ENCODE measurements around the gene SLC15A3.
A peak's percentile ranks its signal among the peaks of the same experiment; 100 is the strongest.

SLC15A3 gene

GRCh38 chr11:60948250-60948649, 3.7 kb downstream of the SLC15A3 start:
- no peak for DNase-seq (ENCODE audit: low read depth)
- TF ChIP-seq CTCF (conservative IDR thresholded peaks at IDR 0.05; ENCODE audit: low read depth, low read length): no peak
- no peak overlapping the region for H3K4me3 ChIP-seq (ENCODE audit: low read depth, low read length)

GRCh38 chr11:60947700-60948099, 4.3 kb downstream of the SLC15A3 start:
- H3K4me3 ChIP-seq (ENCODE audit: low read depth, low read length): no peak overlapping the region
- DNase-seq (ENCODE audit: low read depth): no peak
- no peak for TF ChIP-seq CTCF (conservative IDR thresholded peaks at IDR 0.05; ENCODE audit: low read depth, low read length)

- no peak overlapping the region for H3K4me3 ChIP-seq (ENCODE audit: low read depth, low read length)
- TF ChIP-seq CTCF (conservative IDR thresholded peaks at IDR 0.05; ENCODE audit: low read depth, low read length): no peak
- no peak for DNase-seq (ENCODE audit: low read depth)
Measured at GRCh38 chr11:60946601-60947264, 5.2 kb downstream of the SLC15A3 start.

GRCh38 chr11:60945295-60945667, 6.7 kb downstream of the SLC15A3 start:
- H3K4me3 ChIP-seq (ENCODE audit: low read depth, low read length): no peak overlapping the region
- no peak for TF ChIP-seq CTCF (conservative IDR thresholded peaks at IDR 0.05; ENCODE audit: low read depth, low read length)
- DNase-seq (ENCODE audit: low read depth): no peak

- no peak for DNase-seq (ENCODE audit: low read depth)
- no peak overlapping the region for H3K4me3 ChIP-seq (ENCODE audit: low read depth, low read length)
- peak; percentile 31 for TF ChIP-seq CTCF (conservative IDR thresholded peaks at IDR 0.05; ENCODE audit: low read depth, low read length)
Measured at GRCh38 chr11:60944490-60945294, 7.3 kb downstream of the SLC15A3 start.

- TF ChIP-seq CTCF (conservative IDR thresholded peaks at IDR 0.05; ENCODE audit: low read depth, low read length): no peak
- DNase-seq (ENCODE audit: low read depth): peak; percentile 51
- H3K4me3 ChIP-seq (ENCODE audit: low read depth, low read length): no peak overlapping the region
Measured at GRCh38 chr11:60942970-60943565, 8.9 kb downstream of the SLC15A3 start.
